KG1 (cell line): ENCODE measurements around the gene FAIM2.

Source experiments
- DNase-seq: peaks from one replicate; lab custom pipeline; 2025; lab: John Stamatoyannopoulos, UW

Gene FAIM2

DNA sequence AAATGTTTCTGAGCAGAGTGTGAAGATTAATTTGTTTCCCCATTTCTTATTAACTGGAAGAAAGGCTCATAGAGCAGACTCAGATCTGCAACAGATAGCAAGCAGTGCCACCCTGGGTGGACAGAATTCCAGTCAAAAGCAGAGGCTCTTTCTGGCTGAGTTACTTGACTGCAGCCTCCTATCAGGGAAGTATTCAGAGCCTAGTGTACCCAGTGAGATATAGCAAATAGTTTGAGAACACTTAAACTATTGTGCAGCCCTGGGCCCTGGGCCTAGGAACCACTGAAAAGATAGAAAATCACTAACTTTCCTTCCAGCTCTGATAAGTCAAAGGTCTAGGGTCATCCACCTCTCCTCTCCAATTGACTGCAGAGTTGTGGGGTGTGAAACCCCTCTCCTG, 35.6 kb upstream of the FAIM2 start:
- no peak for DNase-seq

DNA sequence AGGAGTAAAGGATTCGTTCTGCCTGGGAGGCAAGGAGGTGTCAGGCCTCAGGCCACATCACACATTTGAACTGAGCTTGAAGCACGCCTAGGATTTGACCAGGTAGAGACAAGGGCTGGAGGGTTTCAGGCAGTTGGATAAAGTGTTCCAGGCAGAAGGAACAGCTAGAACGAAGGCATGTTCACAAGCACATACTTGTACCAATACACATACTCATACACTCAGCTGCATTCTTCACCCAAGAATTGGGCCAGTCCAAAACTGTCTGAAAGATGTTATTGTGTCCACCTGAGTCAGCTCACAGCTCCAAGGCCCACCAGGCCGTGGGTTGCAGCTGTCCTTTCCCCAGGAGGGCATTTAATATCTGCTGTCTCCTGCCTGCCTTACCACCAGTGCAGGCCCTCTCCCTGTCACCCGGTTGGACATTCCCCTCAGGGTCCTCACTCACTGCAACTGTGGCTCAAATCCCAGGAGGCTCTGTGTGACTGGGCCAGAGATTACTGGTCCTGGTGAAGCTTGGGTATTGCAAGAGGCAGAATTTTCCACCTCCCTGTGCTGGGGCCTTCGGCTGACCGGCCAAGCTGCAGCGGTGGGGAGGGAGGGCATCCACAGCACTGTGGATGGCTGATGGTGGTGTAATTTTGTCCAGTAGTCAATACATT, 34.1 kb upstream of the FAIM2 start:
- no peak for DNase-seq

DNA sequence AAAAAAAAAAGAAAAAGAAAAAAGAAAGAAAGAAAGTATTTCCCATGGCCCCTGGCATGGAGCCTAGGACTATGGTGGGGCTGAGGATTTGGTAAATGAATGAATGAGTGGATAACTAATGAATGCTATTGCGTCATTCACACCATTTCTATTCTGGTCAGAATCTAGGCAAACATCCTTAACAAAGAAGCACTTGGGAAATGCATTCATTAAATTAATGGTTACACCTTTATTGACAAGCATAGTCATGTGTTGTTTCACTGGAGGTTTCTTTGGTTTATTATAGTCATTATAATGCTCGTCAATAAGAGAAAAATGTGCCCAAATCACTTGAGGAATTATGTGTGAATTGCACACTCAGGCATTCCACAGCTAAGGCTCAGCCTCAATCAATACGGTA, 33.2 kb upstream of the FAIM2 start:
- no peak for DNase-seq

DNA sequence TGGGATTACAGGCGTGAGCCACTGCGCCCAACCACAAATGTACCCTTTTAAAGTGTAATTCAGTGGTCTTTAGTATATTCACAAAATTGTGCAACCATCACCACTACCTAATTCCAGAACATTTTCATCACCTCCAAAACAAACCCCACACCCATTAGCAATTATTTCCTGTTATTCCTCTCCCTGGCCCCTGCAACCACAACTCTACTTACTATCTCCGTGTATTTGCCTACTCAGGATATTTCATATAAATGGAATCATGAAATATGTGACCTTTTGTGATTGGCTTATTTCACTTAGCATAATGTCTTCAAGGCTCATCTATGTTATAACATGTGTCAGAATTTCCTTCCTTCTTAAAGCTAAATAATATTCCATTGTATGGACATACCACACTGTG, 30.8 kb upstream of the FAIM2 start:
- DNase-seq = no peak

DNA sequence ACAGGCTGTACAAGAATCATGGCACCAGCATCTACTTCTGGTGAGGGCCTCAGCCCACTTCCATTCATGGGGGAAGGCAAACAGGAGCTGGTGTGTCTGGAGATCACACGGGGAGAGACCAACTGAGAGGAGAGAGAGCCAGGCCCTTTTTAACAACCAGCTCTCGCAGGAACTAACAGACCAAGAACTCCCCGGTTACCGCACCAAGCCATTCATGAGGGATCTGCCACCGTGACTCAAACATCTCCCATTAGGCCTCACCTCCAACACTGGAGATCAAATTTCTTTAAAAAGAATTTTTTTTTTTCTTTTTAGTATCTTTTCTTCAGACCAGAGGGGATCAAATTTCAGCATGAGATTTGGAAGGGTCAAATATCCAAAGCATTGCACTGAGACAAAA, 30.1 kb upstream of the FAIM2 start:
- DNase-seq = no peak

DNA sequence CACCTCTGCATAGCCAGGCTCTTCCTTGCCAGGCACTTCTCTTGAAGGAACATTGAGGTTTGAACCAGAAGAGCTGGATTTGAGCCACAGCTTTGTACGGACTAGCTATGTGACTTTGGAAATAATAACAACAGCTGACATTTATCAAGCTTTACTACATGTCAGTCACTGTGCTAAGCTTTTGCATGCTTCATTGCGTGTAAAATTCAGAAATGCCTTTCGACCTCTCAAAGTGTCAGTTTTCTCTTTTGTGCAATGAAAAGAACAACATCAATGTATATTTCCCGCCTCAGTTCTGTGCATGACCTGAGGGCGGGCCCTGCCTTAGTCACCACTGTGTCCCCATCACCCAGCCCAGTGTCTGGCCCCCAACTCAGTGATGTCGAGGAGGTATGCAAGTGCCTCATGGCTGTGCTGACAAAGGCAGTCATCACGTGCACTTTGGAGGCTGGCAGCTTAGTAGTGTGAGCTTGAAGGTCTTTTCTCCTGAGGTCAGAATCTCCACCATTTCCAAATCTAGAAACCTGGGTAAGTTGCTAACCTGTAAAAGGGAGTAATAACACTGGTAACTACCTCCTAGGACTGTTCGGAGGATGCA, 28.9 kb upstream of the FAIM2 start:
- DNase-seq = no peak

DNA sequence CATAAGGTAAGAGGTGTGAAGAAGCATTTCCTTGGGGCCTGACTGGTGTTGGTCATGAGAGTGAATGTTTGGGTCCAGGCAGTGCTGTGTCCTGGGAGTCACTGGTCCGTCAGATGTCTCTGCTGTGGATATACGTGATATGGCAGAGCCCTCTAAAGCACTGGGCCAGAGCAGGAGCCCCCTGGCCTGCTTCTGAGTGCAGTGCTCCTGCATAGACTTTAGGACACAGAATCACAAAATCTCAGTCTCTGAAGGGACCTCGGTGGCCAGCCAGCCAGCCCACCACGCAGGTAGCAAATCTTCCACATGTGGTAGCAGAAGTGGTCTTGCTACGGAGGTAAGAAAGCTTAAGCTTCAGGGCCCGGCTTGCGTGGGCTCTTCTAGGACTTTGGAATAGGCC, 28.3 kb upstream of the FAIM2 start:
- DNase-seq = no peak

DNA sequence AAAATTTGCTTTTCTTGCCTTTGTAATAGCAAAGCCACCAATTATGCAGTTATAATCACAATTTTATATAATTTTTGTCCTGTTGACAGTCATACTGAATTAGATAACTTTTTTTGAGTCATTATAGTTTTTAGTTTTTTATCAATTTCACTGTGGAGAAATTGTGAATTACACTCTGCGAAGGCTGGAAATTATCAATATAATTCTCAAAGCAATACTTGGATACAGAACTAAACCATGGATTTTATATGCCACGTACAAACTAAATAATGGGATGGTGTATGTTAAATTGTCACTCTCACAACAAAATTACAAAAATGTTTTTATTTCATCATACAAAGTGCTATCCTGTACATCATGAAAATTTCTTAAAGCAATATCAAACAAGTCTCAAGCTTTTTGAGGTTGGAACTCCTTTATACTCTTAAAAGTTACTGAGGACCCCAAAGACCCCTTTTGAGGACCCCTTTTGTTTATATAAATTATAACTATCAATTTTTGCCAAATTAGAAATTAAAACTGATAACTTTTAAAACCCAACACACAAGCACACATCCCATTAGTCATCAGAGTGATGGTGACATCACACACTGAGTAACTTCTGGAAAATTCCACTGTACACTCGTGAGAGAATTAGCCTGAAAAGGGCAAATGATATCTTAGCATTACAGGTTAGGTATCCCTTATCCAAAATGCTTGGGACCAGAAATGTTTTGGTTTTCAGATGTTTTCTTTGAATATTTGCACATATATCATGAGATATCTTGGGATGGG, 27.0 kb upstream of the FAIM2 start:
- DNase-seq = no peak

DNA sequence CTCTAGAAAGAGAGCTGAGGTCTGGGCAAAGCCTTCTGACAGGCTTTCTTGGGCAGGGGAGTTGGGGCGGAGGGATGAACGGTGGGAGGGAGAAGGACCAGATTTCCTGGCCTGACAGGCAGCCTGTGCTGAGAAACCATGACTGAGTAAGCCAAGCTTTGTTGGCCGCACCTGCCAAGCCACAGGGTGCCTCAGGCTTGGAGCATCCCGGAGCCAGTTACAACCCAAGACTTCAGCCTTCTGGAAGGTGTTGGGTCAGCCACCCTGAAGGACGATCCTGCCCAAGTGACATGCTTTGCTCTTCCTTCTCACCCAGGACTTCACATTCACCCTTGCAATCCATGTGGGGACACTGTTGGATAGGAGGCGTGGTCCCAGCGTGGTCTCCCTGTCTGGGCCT, 25.9 kb upstream of the FAIM2 start:
- no peak for DNase-seq

DNA sequence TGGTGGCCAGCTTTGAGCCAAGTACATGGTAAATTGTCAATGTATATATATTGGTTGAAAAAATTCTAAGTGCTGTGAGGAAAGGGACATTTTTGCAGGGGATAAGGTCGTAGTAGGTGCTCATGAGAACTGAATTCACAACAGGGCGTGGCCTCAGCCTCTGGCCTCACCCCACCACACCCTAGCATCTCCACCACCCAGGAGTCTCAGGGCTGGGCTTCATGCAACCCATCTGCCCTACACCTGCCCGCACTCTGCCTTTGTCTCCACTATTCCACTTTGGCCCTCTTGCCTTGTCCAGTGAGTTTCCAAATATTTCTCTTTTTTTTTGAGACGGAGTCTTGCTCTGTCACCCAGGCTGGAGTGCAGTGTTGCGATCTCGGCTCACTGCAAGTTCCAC, 24.8 kb upstream of the FAIM2 start:
- DNase-seq = no peak

DNA sequence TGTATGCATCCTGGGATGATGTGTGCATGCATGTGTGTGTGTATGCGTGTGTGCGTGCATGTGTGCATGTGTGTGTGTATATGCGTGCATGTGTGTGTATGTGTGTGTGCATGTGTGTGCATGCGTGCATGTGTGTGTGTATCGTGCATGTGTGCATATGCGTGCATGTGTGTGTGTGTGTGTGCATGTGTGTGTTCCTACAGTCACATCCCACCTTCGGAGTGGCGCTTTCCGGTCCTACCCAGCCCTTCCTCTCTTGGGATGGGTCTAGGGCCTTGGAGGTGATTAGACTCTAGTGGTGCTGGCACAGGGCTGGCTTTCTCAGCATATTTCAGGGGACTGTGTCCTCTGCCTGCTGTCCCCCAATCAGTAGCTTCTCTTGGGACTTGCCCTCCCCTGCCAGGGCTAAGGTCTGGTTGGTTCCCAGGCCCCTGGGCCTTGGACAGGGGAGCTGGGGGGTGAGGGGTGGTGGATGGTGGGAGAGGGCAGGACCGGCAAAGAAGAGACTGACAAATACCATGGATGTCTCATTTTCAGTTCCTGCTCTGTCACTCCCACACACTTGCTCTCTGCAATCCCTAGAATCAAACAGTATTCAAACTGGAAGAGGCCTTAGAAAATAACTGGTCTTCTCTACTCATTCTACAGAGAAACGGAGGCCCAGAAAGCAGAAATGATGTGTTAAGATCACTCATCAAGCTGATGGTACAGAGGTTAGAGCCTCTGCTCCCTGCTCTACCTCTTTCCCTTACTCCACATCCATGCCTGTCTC, 21.9 kb upstream of the FAIM2 start:
- no peak for DNase-seq

DNA sequence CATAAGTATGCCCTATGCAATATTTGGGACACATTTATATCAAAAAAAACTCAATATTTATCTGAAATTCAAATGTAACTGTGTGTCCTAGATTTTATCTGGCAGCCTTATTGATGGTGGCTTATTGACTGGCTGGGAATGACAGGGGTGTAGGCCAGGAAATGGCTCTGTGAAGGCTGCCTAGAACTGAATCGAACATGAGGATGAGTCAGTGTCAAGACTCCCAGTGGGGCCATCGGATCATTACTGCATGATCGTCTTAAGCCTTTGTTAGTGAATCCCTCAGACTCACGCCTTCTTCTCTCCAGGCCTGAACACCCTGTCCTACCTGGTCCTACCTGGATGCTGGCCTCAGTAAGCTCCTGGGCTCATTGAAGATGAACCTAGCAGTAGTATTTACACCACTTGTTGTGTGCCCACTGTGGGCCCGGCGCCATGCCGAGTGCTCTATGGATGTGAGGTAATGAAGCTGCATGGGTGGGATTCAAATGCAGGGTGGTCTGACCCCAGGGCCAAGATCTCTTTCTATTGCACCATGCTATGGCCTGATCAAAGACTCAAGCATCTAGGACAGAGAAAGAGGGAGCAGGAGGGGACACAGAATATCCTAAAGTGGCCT, 21.0 kb upstream of the FAIM2 start:
- DNase-seq = no peak

DNA sequence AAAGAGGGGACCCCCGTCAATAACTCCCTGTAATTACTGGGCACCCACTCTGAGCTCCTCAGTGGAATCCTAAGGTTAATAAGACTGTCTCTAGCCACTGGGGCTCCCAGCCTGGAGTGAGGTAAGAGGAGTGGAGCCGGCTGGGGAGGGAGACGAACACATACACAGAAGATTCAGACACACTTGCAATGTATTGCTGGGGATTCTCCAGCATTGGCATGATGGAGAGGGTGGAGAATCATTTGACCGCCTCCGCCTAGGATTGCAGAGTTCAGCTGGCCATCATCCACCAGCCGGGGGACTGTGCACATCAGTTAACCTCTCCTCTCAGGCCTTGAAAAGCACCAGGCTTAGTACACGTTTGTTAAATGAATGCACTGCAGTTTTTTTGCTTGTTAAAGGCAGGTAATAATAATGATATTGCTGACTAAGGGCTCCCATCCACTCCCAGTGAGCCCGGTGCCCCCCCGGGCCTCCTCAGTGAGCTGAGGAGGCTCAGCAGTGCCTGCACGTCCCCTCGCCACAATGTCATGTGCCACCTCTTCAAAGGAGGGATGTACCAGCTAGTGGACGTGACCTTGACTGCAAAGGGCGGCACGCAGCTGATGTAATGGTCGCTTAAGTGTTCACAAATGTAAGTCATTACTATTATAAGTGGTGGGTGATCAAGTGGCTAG, 20.3 kb upstream of the FAIM2 start:
- no peak for DNase-seq

DNA sequence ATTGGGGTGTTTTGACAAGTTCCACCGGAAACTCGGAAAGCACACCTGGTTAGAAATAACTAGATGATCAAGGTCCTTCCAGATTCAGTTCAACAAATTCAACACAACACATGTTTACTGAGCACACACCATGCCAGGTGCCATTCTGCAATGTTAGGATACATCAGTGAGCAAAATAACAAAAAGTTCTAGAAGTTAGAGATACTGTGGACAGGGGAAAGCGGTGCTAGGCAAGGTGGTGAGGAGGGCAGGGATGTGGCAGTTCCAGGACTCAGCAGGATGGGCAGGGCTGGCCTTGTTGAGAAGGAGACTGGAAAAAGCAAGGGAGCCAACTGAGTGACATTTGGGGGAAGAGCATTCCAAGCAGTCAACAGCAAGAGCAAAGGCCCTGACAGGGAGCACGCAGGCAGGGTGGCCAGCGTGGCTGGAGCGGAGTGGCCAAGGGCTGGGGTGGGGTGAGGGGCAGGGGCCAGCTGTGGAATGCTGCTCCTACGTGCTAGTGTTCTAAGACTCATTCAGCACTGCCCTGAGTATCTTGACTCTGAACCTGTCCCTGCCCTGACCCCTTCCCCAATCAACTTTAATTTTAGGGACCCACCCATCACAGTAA, 19.4 kb upstream of the FAIM2 start:
- DNase-seq = no peak

DNA sequence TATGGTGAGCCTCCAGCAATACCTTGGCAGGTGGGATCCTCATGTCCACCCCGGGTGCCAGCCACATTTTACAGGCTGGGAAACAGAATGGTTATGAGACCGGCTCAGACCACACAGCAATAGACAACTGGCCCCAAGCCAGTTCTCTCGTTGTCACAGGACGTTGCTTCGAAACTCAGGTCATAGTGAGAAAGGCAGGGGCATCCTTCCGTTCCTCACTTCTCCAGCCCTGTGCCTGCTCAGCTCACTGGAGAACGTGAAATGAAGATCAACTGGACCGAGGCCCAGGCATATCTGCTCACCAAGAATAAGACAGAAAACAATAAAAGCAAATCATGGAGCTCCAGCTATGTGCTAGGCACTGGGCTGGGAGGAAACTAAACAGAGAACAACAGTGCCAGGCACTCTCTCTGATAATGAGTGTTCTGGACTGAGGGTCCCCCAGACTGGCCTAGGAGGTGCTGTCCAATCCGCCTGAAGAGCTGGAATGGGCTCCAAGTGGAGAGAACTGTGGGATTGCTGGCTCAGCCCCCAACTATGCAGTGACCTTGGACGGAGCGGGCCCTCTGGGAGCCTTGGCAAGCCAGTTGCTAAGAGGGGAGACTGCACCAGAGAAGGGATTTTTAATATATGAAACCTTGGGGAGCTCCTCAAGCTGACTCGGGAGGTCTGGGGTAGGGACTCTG, 18.8 kb upstream of the FAIM2 start:
- no peak for DNase-seq

DNA sequence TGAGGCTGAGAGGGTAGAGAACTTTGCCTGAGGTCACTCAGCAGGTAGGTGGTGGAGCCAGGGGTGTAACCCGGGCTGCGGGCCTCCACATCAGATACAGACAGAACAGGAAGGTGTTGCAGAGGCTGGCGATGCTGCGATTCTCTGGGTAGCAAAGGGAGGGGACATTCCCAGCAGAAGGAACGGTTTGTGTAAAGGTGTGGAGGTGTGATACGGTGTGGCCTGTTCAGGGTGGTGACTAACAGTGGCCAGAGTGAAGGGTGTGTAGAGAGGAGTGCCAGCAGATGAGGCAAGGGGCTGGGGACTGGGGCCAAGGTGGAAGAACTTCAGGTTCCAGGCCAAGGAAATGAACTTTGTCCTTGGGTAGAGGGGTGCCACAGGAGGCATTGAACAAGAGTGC, 18.2 kb upstream of the FAIM2 start:
- no peak for DNase-seq

DNA sequence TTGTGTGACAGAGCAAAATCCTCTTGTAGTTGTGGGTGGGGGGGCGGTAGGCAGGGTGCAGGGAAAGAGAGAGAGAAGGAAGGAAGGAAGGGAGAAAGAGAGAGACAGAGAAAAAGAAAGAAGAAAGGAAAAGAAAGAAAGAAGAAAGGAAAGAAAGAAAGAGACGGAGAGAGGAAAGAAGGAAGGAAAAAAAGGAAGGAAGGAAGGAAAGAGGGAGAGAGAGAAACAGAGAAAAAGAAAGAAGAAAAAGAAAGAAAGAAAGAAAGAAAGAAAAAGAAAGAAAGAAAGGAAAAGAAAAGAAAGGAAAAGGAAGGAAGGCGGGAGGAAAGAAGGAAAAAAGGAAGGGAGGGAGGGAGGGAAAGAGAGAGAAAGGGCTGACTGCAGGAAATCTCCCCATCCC, 17.6 kb upstream of the FAIM2 start:
- DNase-seq = no peak

DNA sequence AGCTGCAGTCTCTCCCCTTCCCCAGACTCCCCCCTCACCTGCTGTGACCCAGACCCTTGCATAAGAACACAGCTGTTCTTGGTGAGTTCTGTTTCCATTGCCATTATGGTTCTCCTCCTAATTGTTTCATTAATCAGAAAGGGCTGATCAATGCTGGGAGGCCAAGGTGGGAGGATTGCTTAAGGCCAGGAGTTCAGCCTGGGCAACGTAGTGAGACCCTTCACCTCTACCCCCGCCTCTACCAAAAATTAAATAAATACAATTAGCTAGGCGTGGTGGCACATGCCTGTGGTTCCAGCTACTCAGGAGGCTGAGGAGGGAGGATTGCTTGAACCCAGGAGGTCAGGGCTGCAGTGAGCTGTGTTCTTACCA, 17.2 kb upstream of the FAIM2 start:
- DNase-seq = no peak

DNA sequence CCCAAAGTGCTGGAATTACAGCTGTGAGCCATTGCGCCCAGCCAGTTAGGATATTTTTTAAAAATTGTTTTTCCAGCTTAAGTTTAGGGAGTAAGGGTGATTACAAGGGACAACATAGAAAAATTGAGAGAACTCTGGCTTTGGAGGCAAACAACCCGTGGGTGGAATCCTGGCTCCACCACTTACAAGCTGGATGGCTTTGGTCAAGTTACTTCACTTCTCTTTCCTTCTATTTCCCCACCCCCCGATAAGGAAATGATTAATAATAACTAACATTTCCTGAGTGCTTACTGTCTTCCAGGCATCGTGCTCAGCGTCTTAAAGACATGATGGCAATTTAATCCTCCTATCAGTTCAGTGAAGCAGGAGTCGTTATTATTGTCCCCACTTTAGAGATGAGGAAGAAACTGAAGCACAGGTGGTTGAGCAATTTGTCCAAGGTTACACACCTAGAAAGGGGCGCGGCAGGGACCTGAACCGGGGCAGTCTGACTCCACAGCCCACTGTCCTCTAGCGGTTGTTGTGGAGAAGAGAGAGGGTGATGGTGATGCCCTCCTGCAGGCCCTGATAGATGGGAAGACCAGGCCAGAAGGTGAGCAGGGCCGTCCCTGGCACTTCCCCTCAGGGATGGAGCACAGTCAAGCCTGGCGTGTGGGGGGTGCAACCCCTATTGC, 16.7 kb upstream of the FAIM2 start:
- no peak for DNase-seq

DNA sequence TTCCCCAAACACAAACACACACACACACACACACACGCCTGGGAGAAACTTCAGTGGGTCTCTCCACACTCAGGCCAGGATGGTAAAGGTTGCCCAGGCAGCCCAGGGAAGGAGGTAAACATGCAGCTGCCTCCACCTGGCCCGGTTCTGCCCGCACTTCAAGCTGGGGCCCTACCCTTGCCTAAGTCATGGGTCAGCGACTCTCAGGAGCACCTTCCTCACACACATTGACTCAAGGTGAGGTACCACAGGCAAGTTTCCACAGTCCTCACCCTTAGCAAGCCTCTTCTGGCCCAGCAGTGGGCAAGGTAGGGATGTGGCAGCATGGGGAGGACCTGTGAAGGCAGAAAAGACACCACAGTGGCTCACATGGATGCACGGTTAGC, 14.1 kb upstream of the FAIM2 start:
- DNase-seq = no peak
